ENCODE data around the gene POLE3.
"Not testable (repeated sequence)": the region's sequence is repeated elsewhere in the genome, so short reads cannot be mapped to it uniquely, and the experiment has no call there.

POLE3 gene

DNA sequence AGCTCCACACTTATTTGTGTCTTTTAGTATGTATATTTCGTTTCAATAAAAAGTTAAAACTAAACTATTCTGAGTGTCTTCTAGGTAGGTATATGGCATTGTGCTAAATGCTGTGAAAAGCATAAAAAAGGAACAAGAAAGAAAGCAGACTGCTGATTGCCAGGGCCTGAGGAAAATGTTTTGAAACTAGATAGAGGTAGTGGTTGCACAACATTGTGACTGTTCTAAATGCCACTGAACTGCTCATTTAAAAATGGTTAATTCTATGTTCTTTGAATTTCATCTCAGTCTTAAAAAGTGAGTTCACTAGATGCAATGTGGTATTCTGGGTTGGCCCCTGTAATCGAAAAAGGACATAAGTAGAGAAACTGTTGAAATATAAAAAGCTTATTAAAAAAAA is 6.8 kb downstream of the POLE3 start:
- DNase-seq (ENCODE audit: low spot score): no peak

DNA sequence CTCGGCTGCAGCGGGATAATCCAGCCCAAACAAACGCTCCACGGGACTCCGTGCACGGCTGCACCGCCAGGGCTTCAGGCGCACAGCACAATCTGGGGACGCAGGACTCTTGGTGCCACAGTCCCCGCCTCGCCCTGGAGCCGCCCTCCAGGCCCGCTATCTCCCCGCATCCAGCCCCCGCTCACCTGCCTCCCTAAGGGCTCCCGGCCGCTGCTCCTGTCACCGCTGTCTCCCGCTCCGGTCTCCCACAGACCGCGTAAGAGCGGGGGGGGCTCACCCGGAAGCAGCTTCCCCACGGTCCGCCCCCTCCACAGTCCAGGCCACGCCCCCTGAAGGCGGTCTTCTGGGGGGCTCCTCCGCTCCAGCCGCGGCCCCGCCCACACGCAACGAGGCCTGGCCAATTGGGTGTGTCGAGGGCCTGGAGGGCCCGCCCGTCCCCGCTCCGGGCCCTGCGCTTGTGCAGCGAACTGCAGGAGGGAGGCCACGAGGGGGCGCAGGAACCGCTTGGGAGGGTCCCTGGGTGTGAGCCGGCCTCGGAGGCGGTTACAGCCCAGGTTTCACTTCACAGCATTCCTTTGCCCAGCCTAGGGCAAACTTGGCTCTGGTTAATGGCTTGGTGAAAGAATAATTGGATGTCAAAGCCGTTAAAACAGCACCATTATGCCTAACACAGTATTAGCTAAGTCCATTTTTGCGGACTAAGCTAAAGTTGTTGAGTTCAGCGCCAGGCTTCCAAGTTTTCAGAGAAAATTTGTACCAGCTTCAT is 9.3 kb downstream of the POLE3 start, which contains the start of gene ALAD:
Gene ALAD, minus strand, starts transcription at position 258 of the 766 bp plus-strand sequence. CDS start 7,725 bp downstream, outside the sequence.
- DNase-seq (ENCODE audit: low spot score): peak; percentile 99

DNA sequence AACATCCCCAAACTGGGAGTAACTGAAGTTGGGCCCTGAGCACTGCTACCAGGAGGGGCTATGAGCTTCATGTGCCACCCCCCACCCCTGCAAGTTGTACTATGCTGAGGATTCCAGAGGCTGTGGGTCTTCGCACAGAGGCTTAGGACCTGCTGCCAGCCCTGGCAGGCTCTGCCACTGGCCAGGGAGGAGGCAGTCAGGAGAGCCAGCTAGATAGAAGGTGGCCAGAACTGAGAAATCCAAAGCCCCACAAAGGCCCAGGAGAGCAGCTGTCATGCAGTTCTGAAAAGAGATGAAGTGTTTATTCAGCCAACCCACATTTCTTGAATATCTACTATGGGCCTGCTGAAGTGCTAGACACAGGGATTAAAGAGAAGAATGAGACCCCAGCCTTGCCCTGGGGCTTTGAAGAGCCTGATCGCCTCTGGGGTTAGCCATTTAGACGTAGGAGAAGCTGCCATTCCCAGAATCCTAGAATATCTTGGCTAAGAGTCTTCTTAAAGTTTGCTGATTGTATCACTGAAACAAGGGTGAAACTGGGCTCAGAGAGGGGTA is 10.8 kb downstream of the POLE3 start:
- no peak for DNase-seq (ENCODE audit: low spot score)

DNA sequence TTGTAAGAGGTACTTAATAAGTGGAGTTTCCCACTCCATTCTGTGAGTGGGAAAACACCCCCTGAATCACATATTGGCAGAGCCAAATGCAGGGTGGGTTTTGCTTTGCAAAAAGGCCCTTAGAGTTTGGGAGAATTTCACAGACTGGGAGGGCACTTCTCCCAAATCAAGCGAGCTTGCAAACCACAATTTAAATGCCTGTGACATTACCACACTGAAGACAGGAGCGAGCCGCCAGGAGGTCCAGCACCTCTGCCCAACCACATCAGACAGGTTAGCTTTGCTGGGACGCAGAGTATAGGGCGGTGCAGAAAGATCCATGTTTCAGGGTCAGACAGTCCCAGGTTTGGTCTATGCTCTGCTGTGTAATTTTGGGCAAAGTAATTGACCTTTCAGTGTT is 11.7 kb downstream of the POLE3 start:
- DNase-seq (ENCODE audit: low spot score): no peak

DNA sequence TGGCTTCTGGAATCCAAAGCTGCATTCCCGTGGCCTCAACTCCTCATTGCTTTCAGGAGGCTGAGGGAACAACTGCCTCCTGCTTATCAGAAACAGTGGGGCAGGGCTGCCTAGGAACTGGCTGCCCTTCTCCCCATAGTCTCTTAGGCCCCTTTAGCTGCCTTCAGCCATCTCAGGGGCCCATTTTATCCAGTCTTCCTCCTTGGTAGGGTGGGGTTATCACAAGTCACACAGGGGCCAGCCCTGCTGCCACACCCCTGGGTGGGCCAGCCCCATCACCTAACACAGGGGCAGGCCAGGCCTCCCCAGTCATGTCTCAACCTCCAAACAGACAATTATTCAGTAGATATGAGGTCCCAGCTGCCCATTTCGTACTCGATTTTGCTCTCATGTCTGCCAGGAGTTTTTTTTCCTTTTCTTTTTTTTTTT is 13.3 kb downstream of the POLE3 start:
- DNase-seq (ENCODE audit: low spot score): no peak

DNA sequence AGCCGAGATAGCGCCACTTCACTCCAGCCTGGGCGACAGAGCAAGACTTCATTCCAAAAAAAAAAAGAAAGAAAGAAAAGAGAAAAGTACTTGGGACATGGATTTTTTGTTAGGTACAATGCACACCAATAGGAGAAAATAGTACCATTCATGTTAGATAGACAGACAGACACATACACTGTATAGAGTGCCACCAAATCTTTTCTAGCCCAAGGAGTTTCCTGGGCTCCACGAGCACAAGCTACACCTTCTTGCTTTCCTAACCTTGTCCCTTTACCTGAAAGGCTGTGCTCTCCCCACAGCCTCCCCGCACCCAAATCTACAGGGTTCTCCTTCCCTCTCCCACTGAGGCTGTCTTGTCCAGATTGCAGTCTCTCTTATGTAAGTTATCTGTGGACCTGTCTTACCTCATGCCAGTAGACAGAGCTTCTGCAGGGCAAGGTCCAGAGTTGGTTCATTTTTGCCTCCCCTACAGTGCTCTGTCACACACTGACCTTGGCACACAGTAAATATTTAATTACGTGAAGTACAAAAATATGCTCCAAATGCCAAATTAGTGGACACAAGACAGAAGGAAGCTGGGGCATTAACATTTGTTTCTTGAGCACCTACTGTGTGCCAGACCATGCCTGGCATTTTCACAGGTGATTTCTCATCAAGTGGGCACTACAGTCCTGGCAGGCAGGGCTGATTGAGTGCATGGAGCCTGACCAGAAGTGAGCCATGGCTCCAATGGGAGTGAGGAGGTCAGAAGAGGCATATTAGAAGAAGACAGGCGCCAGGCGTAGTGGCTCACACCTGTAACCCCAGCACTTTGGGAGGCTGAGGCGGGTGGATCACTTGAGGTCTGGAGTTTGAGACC is 15.2 kb downstream of the POLE3 start:
- DNase-seq (ENCODE audit: low spot score): no peak

DNA sequence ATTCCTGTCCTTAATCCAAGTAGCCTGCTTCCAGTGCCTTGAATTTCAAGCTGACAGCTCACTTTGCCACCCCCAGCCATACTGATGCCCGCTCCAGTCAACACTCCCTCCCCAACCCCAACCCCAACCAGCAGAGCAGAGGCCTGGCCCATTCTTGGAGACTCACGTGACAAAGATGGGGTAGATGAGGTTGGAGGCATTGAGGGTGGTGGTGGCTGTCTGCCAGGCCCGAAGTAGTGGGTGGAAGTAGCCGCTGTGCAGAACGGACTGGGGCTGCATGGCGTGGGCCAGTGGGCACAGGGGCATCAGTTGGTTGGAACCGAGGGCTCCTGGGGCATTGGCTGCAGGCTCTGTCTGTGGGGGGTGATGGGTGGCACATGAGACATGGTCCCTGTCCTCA is 17.2 kb downstream of the POLE3 start:
- no peak for DNase-seq (ENCODE audit: low spot score)

DNA sequence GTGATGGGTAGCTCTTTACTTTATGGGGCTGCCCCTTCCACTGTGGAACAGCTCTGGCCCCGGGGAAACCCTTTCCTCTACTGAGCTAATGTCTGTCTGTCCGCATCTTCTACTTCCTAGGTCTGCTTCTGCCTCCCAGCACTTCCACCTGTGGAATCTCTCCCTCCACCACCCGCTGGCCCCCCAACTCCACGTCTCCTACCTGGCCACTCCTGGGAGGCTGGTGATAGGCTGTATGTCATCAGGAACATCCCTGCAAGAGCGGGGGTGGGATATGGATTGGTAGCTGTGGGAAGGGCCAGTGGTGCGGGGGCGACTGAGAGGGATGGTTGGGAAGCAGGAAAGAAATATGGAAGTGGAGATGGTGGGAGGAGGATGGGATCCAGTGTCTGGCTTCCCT is 18.6 kb downstream of the POLE3 start:
- no peak for DNase-seq (ENCODE audit: low spot score)

DNA sequence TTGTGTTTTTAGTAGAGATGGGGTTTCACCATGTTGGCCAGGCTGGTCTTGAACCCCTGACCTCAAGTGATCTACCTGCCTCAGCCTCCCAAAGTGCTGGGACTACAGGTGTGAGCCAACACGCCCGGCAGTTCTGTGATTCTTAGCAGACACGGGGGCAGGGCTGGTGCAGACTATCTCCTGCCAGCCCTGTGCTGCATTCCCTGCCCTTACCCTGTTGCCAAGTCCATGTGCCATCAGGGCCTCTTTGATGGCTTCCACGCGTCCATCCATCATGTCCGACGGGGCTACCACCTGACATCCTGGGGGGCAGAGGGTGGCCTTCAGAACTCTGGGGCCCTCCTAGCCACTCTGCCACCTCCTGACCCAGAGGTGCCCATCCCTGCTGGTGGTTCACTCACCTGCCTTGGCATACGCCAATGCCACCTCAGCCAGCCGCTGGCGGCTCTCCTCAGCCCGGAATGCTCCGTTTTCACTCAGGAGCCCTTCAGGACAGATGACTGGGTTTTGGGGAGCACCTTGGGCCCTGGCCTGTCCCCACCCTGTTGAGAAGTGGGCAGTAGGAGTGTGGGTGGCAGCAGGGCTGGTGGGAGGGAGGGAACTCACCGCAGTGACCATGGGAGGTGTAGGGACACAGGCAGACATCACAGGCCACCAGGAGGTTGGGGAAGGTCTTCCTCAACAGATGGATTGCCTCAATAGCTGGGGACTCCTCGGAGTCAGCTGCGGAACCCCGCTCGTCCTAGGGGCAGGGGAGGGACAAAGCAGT is 20.1 kb downstream of the POLE3 start:
- no peak for DNase-seq (ENCODE audit: low spot score)

DNA sequence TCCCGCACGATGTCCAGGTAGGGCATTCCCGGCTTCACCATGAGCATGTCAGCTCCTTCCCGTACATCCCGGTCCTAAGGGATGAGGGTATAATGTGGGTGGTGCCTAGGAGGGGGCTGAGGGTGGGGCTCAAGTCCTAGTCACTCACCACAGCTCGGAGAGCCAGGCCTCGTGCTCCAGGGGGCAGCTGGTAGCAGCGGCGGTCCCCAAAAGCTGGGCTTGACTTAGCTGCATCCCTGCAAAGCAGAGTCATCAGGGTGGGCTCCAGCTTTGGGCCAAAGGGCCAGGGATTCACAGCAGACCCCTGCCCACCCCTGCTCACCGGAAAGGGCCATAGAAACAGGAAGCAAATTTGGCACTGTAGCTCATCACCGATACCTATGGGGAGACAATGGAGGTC is 21.0 kb downstream of the POLE3 start:
- DNase-seq (ENCODE audit: low spot score): no peak

DNA sequence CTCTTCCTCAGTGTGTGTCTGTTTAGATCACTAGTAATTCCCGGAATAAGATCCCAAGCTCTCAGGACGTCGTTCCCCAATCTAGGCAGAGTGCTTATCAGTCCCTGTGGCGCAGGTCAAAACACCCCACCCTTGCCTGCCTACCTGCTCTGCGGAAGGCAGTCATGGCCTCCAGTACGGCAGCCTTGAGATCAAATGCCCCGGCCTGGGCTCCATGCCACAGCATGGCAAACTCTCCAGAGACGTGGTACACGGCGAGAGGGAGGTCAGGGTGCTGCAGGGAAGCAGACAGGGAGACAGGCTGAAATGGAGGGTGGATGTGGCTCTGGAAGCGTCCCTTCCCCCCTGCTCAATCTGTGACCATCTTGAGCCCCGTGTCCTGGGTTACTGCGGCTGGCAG is 21.6 kb downstream of the POLE3 start:
- no peak for DNase-seq (ENCODE audit: low spot score)

DNA sequence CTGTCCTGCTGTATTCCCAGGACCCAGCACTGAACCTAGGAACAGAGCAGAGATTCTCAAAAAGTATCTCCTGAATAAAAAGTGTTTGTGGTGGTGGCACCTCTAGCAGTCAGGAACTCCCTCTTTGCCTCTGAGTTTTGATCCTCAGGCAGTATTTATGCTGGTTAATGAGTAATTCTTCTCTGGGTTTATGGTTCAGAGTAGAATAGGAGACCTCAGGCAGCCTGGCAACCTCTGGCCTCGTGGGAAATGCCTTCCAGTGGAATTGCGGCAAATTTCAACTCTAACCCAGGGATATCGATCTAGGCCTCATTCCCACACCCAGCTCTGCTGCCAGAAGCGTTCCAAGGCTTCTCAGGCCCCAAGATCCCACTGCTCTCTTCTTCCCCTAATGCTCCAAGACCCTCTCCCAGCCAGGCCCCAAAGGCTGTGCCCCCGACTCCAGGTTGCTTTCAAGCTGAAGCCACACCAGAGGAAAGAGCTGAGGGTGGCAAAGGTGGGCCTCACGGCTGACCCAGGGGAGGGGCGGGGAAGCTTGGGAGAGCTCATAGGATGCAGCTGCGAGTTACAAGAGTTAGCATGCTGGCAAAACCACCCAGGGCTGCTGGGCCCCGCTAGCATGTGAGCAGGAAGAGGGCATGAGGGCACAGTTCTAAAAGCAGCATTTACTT is 22.8 kb downstream of the POLE3 start:
- DNase-seq (ENCODE audit: low spot score): no peak

DNA sequence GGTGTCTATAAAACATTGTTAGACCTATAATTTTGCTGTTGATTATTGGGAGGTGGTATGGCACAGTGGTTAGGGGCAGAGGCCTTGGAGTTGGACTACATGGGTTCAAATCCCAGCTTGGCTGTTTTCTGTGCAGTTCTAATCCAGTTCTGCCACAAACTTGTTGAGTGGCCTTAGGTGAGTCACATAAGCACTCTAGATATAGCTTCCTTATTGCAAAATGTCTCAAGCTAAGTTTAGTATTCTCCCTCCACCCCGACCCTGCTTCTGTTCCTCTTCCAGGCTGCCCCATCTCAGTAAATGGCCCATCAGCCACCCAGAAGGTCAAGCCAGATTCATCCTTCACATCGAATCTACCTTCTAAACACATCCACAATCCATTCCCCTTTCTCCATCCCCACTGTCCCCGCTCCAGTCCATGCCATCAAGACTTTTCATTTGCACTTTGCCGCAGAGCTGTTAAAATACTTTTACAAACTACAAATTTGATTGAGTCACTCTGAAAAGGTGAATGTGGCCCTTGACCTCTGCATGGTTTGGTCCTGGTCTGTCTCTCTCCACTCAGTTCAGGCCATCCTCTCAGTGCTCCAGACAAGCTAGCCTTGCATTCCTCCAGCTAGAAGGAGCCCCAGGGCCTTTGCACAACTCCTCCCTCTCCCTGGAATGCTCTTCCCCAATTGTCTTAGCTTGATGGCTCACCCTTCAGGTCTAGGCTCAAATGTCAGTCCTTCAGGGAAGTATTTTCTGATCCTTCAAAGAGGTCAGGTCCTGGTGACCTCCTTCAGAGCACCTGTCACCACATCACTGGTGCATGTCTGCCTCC is 23.7 kb downstream of the POLE3 start:
- no peak for DNase-seq (ENCODE audit: low spot score)

DNA sequence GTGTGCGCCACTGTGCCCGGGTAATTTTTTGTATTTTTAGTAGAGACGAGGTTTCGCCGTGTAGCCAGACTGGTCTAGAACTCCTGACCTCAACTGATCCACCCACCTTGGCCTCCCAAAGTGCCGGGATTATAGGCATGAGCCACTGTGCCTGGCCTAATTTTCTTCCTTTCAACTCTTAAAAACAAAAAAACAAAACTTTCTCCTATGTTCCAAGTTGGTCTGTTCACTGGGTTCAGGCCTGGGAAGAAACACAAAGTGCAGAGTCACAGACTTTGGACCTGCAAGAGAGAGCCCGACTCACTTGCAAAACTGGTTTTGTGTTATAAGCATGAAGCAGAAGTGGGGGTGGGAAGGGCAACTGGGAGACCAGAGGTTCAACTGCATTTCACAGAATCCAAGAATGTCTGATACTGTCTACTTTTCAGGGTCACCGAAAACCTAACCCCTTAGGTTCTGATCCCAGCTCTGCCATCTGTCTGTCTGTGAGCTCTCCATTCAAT is 28.5 kb downstream of the POLE3 start:
- DNase-seq (ENCODE audit: low spot score): no peak

DNA sequence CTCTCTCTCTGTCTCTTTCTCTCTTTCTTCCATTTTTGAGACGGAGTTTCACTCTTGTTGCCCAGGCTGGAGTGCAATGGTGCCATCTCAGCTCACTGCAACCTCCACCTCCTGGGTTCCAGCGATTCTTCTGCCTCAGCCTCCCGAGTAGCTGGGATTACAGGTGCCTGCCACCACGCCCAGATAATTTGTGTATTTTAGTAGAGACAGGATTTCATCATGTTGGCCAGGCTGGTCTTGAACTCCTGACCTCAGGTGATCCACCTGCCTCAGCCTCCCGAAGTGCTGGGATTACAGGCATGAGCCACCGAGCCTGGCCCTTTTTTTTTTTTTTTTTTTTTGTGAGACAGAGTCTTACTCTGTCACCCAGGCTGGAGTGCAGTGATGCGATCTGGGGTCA is 29.0 kb downstream of the POLE3 start:
- not testable (repeated sequence) for DNase-seq (ENCODE audit: low spot score)

DNA sequence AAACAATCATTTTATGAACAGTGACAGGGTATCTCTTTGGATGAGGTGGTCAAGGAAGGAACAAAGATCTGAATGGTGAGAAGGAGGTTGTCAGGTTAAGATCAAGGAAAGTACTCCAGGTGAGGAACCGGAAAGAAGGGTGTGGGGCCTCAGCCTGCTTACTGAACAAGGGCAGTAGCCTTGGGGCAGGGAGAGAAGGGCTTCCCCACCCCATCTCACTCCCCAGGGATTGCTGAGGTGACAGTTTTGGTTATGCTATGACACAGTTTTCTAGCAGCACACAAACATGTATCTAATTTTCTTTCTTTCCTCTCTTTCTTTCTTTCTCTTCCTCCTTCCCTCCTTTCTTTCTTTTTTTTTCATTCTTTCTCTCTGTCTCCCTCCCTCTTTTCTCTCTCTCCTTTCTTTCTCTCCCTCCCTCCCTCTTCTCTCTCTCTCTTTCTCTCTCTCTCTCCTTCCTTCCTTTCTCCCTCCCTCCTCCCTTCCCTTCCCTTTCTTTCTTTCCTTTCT is 29.6 kb downstream of the POLE3 start:
- no peak for DNase-seq (ENCODE audit: low spot score)

DNA sequence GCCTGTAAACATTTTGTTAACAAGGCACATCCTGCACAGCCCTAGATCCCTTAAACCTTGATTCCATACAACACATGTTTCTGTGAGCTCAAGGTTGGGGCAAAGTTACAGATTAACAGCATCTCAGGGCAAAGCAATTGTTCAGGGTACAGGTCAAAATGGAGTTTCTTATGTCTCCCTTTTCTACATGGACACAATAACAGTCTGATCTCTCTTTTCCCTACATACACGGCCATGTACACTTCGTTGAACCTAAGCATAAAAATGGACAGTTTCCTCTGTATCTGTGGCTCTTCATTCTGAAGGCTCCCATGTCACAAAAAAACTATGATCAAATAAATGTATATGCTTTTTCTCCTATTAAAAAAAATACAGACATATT is 30.7 kb downstream of the POLE3 start:
- not testable (repeated sequence) for DNase-seq (ENCODE audit: low spot score)

DNA sequence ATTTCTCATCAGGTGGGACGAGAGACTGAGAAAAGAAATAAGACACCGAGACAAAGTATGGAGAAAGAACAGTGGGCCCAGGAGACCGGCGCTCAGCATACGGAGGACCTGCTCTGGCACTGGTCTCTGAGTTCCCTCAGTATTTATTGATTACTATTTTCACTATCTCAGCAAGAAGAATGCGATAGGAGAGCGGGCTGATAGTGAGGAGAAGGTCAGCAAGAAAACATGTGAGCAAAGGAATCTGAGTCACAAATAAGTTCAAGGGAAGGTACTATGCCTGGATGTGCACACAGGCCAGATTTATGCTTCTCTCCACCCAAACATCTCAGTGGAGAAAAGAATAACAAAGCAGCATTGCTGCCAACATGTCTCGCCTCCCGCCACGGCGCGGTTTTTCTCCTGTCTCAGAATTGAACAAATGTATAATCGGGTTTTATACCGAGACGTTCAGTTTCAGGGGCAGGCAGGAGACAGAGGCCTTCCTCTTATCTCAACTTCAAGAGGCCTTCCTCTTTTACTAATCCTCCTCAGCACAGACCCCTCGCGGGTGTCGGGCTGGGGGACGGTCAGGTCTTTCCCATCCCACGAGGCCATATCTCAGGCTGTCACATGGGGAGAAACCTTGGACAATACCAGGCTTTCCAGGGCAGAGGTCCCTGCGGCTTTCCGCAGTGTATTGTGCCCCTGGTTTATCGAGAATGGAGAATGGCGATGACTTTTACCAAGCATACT is 31.2 kb downstream of the POLE3 start:
- DNase-seq (ENCODE audit: low spot score): not testable (repeated sequence)
